Rectal smooth muscle tissue (tissue), 1 donor: Measurements from ENCODE around the gene TSG101.

Experiments
- H3K27ac ChIP-seq: one replicate; pipeline ENCODE4 v1.7.0; 2013; ENCODE audit warnings: low read depth, low read length, inconsistent platforms
- H3K27me3 ChIP-seq: one replicate; pipeline ENCODE4 v1.7.0; 2013; ENCODE audit warnings: low read length; ENCODE audit not compliant: control insufficient read depth, insufficient read depth
- H3K36me3 ChIP-seq: one replicate; pipeline ENCODE4 v1.7.0; 2013; ENCODE audit warnings: low read length; ENCODE audit not compliant: control insufficient read depth, insufficient read depth
- H3K4me1 ChIP-seq: one replicate; pipeline ENCODE4 v1.7.0; 2013; ENCODE audit warnings: low read length; ENCODE audit not compliant: control insufficient read depth, insufficient read depth
- H3K4me3 ChIP-seq: one replicate; pipeline ENCODE4 v1.7.0; 2013; ENCODE audit warnings: low read length
- H3K9ac ChIP-seq: one replicate; pipeline ENCODE4 v1.7.0; 2013; ENCODE audit warnings: low read length

The TSG101 gene

GRCh38 chr11:18490736-18491485 lies 35.8 kb downstream of the TSG101 start:
- Histone ChIP-seq H3K36me3 (peaks cover 14% of the 10 kb centered on the region), H3K27me3 (no peaks in the 10 kb centered on the region), H3K4me1 (no peaks in the 10 kb centered on the region), H3K9ac (no peak overlapping the region), H3K27ac (no peak overlapping the region), H3K4me3 (no peak overlapping the region)

GRCh38 chr11:18490319-18490718 lies 36.4 kb downstream of the TSG101 start:
- no peaks in the 10 kb centered on the region for H3K27me3 ChIP-seq
- H3K27ac ChIP-seq: no peak overlapping the region
- peaks cover 17% of the 10 kb centered on the region for H3K36me3 ChIP-seq
- H3K4me3 ChIP-seq: no peak overlapping the region
- no peaks in the 10 kb centered on the region for H3K4me1 ChIP-seq
- H3K9ac ChIP-seq: no peak overlapping the region

GRCh38 chr11:18485913-18486528 lies 40.7 kb downstream of the TSG101 start:
- no peaks in the 10 kb centered on the region for H3K27me3 ChIP-seq
- no peaks in the 10 kb centered on the region for H3K4me1 ChIP-seq
- peaks cover 26% of the 10 kb centered on the region for H3K36me3 ChIP-seq
- H3K4me3 ChIP-seq: no peak overlapping the region
- no peak overlapping the region for H3K27ac ChIP-seq
- H3K9ac ChIP-seq: no peak overlapping the region

- Histone ChIP-seq H3K4me1 (no peaks in the 10 kb centered on the region), H3K36me3 (peaks cover 28% of the 10 kb centered on the region), H3K27me3 (no peaks in the 10 kb centered on the region), H3K27ac (no peak overlapping the region), H3K9ac (no peak overlapping the region), H3K4me3 (no peak overlapping the region)
Observed at GRCh38 chr11:18479063-18479462, 47.7 kb downstream of the TSG101 start.

GRCh38 chr11:18472587-18472986 lies 54.2 kb downstream of the TSG101 start:
- H3K9ac ChIP-seq: no peak overlapping the region
- H3K36me3 ChIP-seq: no peaks in the 10 kb centered on the region
- no peak overlapping the region for H3K4me3 ChIP-seq
- H3K4me1 ChIP-seq: no peaks in the 10 kb centered on the region
- H3K27ac ChIP-seq: no peak overlapping the region
- H3K27me3 ChIP-seq: no peaks in the 10 kb centered on the region

- no peaks in the 10 kb centered on the region for H3K4me1 ChIP-seq
- no peak overlapping the region for H3K27ac ChIP-seq
- no peak overlapping the region for H3K9ac ChIP-seq
- H3K4me3 ChIP-seq: no peak overlapping the region
- H3K27me3 ChIP-seq: no peaks in the 10 kb centered on the region
- H3K36me3 ChIP-seq: no peaks in the 10 kb centered on the region
Observed at GRCh38 chr11:18471995-18472394, 54.7 kb downstream of the TSG101 start.

- Histone ChIP-seq H3K36me3 (no peaks in the 10 kb centered on the region), H3K9ac (no peak overlapping the region), H3K27me3 (no peaks in the 10 kb centered on the region), H3K27ac (no peak overlapping the region), H3K4me3 (no peak overlapping the region), H3K4me1 (no peaks in the 10 kb centered on the region)
Observed at GRCh38 chr11:18468961-18469360, 57.8 kb downstream of the TSG101 start.

- H3K4me3 ChIP-seq: no peak overlapping the region
- no peaks in the 10 kb centered on the region for H3K4me1 ChIP-seq
- H3K36me3 ChIP-seq: no peaks in the 10 kb centered on the region
- no peaks in the 10 kb centered on the region for H3K27me3 ChIP-seq
- no peak overlapping the region for H3K27ac ChIP-seq
- H3K9ac ChIP-seq: no peak overlapping the region
Observed at GRCh38 chr11:18468059-18468458, 58.7 kb downstream of the TSG101 start.

GRCh38 chr11:18466402-18466801 lies 60.3 kb downstream of the TSG101 start:
- Histone ChIP-seq H3K27ac (no peak overlapping the region), H3K9ac (no peak overlapping the region), H3K4me3 (no peak overlapping the region), H3K4me1 (no peaks in the 10 kb centered on the region), H3K27me3 (no peaks in the 10 kb centered on the region), H3K36me3 (no peaks in the 10 kb centered on the region)

GRCh38 chr11:18463439-18463838 lies 63.3 kb downstream of the TSG101 start:
- Histone ChIP-seq H3K36me3 (no peaks in the 10 kb centered on the region), H3K4me1 (no peaks in the 10 kb centered on the region), H3K9ac (no peak overlapping the region), H3K27me3 (no peaks in the 10 kb centered on the region), H3K27ac (no peak overlapping the region), H3K4me3 (no peak overlapping the region)

GRCh38 chr11:18461909-18462308 lies 64.8 kb downstream of the TSG101 start:
- no peak overlapping the region for H3K9ac ChIP-seq
- H3K4me1 ChIP-seq: no peaks in the 10 kb centered on the region
- H3K36me3 ChIP-seq: no peaks in the 10 kb centered on the region
- no peak overlapping the region for H3K27ac ChIP-seq
- H3K4me3 ChIP-seq: no peak overlapping the region
- no peaks in the 10 kb centered on the region for H3K27me3 ChIP-seq

- Histone ChIP-seq H3K9ac (no peak overlapping the region), H3K27ac (no peak overlapping the region), H3K4me3 (no peak overlapping the region), H3K4me1 (no peaks in the 10 kb centered on the region), H3K36me3 (no peaks in the 10 kb centered on the region), H3K27me3 (no peaks in the 10 kb centered on the region)
Observed at GRCh38 chr11:18459634-18460033, 67.1 kb downstream of the TSG101 start.

GRCh38 chr11:18457450-18457849 lies 69.3 kb downstream of the TSG101 start:
- no peak overlapping the region for H3K4me3 ChIP-seq
- no peaks in the 10 kb centered on the region for H3K27me3 ChIP-seq
- H3K27ac ChIP-seq: no peak overlapping the region
- no peaks in the 10 kb centered on the region for H3K4me1 ChIP-seq
- H3K36me3 ChIP-seq: no peaks in the 10 kb centered on the region
- H3K9ac ChIP-seq: no peak overlapping the region
